Smooth muscle cell of the brain vasculature (primary cell): ENCODE results near the gene PSMB5.
A peak's percentile ranks its signal among the peaks of the same experiment; 100 is the strongest.

Source experiments
- DNase-seq: peaks from one replicate; pipeline ENCODE4 v3.0.0-alpha.2; 2012; ENCODE audit warnings: low read depth, low spot score

The PSMB5 gene

DNA sequence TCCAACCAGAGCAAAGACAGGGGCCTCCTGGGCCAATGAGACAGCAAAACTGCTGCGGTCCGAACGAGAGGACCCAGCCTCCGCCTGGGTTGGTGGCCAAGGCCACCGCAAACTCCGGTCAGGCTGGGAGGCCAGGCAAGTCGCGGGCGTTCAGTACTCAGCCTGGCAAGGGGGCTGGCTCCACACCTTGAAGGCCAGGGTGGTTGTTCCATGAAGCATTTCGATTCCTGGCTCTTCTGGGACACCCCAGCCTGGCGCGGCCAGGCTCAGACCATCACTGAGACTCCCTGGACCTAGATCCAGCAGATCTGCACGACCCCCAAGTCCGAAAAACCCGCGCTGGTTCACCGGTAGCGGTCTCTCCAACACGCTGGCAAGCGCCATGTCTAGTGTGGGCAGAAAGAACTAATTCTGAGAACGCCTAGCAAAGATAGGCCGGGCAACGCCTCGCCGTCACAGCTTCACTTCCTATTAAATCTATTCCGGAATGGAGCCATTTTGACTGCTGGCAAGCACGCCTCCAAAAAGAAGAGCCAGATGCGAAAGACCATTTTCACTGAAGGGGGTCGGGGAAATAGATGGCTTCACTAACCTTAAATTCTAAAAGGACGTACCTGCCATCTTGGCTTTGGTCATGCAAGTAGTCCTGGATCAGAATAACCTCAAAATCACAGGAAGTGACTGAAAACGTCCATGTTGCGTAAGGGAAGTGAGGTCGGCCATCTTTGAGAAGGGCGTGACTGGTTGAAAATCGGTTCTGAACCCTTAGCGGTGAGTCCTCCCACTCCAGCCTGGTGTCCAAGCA is at the start of gene PSMB5:
TSS of gene PSMB5 (minus strand) at position 403 of the 805 bp plus-strand sequence. CDS start at position 384, 19 bp downstream.
- DNase-seq = peak; percentile 87

DNA sequence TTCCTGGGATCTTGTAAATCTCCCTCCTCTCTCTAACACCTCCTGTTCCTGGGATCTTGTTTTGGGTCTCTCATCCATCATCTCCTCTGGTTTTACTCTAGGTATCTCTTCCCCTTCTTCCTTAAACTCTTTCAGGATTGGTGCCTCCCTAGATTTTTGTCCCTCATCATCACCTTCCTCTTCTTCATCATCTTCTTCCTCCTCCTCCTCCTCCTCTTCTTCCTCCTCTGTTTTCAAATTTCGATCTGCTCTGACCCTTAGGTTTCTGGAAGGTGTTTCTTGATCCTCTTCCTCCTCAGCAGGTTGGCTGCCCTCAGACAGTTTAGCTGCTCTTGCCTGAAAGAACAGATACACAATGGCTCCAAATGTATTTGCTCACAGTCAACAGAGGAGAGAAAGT is 45.8 kb upstream of the PSMB5 start:
- DNase-seq = no peak

DNA sequence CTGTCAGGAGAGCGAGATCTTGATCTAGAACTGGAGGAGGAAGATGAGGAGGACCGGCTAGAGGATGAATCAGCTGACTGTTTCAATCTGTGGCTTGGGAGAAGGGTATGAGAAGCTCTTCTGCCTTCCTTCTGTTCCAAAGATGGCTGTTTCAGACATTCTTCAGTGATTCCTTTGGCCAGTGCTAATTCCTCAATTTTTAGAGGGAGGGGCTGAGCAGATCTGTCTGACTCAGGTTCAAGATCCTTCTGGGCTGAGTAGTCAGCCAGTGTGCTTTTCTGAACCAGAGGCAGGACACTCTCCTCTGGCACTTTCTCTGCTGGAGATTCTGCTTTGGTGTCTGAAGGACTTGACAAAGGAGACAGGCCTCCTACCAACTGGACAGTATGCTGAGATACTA is 45.0 kb upstream of the PSMB5 start:
- no peak for DNase-seq

DNA sequence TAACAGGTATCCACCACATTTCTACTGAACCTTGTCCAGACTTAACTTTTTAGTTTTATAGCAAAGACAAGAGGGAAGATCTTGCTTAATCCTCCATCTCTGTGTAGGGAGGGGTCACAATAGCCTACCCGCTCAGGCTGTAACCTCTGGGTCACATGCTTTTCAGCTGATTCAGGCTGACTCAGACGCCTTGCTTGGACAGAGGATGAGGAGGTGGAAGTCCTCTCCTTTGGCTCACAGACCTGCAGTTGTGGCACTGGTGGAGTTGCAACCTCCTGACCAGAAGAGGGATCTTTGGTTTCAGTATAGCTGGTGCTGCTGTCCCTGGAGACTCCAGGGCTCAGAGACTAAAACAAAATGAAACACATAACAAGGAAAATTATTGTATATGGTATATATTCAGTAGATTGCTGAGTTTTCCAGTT is 44.0 kb upstream of the PSMB5 start:
- DNase-seq = peak; percentile 82

DNA sequence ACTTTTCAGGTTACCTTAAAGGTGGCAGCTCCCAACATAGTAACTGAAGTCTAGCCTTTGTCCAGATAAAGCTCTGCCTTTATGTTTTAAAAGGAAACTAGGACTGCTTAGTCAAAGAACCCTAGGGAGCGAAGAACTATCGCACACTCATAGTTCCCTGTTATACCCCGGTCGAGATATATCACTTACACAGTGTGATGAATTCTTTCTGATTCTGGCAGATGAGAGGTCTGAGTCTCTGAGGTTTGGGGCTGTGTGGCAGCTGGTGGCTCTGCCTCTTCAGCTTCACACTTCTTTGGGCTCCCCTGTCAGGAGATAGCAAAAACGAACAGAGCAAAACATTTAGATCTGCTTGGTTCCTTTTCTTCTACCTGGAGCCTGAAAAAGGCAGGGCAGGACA is 43.3 kb upstream of the PSMB5 start:
- DNase-seq = no peak

DNA sequence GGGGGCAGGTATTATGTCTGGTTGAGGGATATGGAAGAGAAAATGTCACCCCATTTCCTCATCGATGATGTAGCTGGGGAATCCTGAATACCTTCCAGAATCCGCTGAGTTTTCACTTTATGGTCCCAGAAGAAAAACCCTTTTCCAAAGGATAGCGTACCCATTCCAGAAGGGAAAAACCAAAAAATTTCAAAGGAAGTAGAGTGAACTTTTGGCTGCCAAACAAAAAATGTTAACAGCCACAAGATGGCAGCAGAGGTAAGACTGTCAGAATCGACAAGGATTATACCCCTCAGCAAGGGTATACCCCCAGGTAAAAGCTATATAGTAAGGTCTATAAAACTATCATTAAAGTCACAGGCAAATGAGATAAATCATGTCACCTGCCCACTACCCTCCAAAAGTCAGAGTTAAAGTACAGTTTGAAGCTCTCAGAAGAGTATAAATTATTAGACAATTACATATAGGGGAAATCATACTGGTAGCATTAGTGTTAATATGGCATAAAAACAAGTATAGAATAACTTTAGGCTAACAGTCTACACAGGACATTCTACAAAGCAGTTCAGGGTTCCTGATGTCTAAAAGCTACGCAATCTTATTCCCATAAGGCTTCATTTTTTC is 42.2 kb upstream of the PSMB5 start:
- no peak for DNase-seq

DNA sequence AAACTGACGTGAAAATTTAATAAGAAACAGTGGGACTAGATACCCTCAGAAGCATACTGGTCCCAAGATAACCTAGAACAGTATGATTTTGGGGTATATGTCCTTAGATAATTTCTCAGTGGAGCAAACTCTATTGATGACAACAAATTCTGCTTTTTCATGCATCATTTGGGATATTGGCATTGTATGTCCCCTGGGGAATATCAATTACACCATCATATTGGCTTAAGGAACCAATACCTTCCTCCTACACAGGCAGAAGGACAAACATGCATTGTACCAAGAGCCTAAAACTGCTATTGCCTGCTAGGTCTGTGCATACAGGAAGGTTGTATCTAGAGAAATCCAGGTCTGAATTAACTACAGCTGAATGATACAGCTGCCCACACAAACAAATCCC is 40.2 kb upstream of the PSMB5 start:
- no peak for DNase-seq

DNA sequence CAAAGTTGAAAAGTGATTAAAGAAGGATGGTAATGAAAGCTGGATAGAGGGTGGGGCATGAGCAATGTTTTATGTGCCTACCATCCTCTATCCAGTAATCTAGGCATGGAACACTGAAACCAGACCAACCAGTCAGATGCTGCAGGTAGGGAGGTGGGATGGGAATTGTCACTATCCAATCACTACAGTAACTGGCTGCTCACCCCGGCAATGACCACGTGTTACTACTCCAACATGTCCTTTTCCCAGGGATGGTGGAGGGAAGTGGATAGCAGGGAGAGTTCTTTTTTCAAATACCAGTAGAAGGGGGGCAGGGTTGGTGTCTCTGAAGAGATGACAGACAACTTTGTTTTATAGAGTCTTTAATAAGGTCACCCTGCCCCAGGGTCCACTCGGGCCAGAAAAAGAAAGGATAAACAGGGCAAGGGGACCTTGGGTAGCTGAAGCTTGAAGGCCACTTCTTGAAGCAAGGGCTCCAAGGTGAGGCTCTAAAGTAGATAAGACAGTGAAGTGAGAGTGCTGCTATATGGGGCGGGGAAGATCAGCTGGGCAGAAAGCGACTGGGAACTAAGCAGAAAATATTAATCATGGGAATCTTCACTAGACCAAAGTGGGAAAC is 37.3 kb upstream of the PSMB5 start:
- DNase-seq = no peak

DNA sequence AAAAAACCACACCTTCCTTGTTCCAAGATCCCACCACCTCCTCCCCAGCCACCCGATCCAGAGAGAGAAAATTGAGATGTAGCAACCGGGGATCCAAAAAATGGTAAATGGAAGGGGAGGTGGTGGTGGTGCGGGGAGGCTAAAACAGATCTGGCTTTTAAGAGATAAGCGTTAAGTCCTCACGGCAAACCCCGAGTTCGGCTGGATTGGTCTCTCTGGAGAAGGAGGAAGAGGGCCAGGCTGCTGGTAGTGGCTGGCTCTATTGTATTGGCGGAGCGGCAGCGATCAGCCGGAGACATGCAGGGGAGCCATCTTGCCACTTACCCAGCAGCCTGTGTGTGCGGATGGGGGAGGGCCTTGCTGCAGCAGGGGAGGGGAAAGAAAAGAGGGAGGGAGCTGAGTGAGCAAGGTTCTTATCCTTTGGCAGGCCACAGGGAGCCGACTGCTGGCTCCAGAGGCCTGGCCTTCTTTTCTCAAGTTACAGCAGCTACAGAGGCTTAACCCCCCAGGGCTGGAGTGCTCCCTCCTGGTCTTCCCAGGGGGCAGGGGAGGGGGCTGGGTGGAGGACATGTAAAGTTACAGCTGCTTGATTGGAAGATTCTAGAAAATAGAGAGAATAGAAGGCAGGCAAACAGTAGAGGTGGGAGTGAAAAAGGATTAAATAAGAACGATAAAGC is 36.7 kb upstream of the PSMB5 start:
- DNase-seq = peak; percentile 87

DNA sequence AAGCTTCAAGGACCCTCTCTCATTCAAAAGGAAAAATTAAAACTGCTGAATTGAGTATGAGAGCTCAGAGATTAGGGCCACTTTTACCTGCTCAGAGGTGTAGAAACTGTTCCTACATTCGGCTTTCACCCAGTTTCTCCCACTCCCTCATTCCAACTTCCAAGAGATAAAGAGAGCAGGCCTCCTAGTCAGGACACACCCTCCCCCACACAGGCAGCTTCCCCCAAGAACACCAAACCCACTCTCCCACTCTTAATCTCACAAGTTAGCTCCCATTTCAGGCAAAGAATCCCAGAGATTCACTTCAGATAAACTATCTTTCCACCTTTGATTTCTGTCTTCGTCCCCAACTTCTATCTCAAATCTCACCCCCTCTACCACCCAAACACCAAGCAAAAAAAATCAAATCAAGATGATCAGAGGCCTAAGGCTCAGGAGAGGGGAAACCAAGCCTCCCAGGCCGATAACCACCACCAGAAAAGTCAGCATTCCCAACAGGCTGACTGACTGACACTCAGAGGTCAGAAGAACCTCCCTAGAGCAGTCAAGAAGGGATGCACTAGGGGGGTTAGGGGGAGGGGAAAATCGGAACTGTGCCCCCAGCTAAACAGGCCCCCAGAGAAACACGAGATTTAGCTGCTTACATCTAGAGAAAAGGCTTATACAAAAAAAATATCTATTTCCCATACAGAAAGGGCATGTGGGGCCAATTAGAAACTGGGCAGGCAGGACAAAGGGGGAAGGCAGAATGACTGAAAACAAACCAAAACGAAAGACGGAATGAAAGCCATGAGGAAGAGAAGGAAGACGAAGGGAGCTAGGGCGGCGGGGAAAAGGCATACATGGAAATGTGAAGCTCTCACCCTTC is 35.8 kb upstream of the PSMB5 start:
- DNase-seq = no peak

DNA sequence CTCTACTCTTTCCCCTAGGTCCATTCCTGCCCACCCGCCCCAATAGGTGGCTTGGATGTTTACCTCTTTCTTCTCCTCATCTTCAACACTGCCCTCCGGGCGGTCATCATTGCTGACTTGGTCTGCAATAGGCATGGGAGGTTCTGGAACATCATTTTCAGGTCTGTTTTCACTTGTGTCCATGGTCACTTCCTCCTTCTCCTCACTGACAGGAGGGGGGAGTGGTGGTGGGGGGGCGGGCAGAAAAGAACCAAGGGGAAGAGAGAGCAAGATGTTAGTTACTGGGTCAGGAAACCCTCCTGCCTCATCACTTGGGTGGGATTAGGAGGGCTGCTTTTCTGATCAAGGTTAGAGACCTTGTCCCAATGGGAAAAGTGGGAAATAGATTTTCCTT is 34.7 kb upstream of the PSMB5 start:
- DNase-seq = no peak

DNA sequence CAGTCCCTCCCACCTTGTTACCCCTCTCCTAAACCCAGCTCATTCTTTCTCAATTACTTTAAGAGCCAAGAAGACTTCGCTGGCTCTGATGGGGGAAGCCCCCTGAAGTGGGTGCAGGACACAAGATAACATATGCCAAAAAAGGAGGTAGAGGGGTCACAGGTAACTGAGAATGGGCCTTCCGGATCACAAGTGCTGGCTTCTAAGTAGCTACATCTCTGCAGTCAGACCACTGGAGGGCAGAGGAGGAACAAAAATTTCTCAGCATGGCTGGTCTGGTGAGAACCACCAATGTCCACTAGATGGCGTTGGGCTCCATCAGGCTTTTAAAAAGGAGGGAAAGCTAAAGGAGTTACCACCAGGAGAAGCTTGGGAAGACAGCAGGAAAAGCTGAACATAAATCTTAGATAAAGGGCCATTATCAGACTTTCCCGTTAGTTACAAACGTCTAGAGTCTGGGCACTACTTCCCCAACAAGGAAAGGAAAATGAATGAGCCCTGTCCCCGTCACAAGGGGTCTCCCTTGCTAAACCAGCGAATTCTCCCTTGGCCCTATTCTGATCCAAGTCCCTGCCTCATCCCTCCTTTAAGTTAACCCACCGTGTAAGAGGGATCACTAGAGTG is 34.2 kb upstream of the PSMB5 start:
- peak; percentile 83 for DNase-seq

DNA sequence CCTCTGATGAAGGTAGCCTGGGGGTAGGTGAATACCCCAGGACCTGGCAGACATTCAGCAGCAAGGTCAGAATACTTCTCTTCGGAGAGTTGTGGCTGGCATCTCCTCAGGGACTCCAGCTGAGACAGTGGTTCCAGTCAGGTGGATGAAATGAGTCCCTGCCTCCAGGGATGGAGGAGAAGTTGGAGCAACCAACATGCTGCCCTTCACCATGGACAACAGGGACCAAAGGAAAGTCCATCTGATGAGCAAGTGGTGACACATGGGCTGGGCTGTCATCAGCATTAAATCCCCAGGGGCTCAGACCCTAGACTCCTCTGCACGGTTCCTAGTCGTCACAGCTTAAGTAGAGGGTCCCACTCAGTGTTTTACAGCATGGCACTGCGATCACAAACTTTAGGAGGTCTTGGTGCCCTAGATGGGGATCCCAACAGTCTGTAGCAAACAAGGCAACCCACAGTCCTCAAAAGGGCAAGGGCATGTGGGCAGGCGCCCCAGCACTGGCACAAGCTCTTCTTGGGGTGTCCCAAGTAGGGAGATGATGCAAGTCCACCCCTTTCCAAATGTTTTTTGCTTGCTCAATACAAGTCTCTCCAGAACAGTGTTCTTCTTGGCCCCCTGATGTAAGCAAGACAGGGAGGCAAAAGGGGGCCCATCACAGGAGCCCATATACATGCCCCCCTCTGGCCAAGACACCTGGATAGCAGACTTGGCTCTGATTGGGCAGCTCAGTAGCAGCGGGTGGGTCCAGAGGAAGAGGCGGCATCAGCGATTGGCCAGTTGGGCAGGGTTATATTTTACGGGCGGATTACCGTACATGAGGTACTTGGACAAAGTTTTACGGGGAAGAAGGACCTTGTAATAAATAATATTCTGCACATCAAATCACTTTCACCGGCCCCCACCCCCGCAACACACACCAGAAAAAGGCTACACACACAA is 33.4 kb upstream of the PSMB5 start:
- DNase-seq = no peak

DNA sequence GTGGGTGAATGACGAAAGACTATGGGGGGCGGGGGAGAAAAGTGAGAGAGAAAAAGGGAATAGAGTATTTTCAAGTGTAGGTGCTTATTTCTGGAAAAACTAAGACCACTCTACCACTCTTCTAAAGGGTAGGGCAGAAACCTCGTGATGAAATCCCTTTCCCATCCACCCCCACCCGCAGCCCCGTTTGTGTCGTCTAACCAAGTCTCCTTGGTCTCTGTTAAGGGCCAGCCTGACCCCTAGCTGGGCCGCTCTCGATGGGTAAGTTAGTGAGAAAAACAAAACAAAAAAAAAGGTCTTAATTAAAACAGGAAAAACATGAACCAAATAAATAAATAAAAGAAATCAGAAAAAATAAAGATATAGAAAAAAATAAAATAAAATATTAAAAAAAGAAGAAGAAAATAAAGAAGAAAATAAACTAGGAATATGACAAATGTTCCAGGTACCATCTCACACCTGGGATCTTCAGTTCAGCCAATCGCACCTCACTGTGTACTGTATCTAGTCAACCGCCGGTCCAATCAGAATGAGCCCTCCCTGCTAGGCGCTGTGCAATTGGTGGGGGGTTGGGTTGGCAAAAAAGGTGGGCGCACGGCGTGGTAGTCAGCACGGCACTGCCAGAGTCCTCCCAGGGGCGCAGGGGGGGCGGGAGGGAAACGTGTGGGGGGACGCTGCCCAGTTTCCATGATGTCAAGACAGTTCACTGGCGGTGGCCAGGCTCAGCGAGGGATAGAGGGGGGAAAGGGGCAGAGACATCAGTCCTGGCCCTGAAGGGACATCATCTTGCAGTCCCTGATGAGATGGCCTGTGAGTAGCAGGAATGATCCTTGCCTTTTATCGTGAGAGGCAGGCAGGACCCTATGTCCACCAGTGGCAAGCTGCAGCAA is 32.4 kb upstream of the PSMB5 start:
- DNase-seq = no peak

DNA sequence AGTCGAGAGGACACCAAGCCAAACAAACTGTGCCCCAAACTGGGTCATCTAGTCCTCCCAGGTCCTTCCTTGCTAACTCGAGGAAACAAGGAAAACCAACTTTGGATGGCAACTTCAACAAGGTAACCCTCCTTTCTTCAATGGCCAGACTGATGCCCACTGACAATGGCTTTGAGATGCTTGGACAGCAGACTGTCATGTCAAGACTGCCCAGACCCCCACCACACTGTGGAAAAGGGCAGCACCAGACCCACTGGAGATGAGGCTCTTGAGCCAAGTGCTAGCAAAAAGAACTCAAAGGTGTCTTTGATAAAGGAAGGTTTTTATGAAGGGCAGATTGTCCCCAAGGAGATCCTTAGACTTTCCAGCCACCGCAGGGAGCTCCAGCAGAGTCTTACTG is 31.7 kb upstream of the PSMB5 start:
- no peak for DNase-seq

DNA sequence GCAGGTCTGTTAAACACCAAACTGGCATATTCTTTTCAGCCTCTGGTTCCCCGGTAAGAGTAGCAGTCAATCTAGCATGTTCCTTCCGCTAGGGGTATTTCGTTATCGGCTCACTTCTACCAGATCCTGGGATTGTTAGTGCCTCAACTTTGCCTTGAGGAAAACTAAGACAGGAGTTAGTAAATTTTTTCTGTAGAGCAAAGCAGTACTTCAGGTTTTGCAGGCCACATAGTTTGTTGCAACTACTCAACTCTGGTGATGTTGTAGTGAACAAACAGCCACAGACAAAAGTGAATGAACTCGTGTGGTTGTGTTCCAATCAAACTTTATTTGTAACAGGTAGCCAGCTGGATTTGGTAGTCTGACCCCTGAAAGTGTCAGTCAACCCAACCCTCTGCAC is 28.9 kb upstream of the PSMB5 start:
- DNase-seq = no peak

DNA sequence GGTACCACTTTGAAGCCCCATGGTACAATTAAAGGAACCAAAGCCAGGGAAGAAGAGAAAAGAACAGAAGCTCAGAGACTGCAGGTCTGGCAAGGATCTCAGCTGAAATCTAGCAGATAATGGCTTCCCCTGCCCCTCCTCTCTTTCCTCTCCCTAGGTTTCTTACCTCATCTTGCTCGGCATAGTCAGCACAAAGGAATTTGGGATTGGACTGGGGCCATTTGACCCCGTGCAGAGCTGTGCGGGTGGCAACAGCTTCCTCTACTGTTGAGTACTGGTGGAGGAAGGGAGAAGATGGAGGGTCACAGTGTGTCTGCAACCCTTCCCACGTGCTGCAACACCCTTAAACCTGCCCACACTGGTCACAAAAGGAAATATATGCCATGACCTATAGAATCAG is 27.3 kb upstream of the PSMB5 start:
- DNase-seq = peak; percentile 88

DNA sequence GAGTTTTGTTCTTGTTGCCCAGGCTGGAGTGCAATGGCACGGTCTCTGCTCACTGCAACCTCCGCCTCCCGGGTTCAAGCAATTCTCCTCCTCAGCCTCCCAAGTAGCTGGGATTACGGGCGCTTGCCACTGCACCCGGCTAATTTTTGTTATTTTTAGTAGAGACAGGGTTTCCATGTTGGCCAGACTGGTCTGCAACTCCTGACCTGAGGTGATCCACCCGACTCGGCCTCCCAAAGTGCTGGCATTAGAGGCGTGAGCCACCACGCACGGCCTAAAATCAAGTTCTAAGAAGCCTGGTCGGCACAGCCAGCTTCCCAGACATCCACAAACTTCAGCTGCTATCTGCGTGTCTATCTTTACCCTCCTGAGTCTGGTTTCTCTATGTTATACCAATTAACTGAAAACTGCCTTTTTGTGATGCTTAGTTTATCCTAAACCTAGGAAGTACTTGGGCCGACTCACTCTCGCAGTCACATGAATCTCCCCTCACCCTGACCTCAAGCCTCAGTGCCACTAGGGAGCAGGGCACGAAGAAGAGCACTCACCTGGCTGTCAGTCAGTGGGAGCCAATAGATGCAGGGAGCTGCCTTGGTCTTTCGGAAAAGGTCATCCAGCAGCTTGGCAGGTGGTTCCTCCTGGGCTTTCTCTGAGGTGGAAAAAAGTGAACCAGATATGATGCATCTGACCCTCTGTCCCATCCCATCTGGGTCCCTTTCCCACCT is 26.0 kb upstream of the PSMB5 start:
- no peak for DNase-seq
